GM04504 (cell line): ENCODE data around the gene LYSMD3.
A peak's percentile ranks its signal among the peaks of the same experiment; 100 is the strongest.
"Not testable (repeated sequence)": the region's sequence is repeated elsewhere in the genome, so short reads cannot be mapped to it uniquely, and the experiment has no call there.

Experiments used
- DNase-seq: peaks from one replicate; pipeline ENCODE4 v3.0.0-alpha.2; 2012; ENCODE audit warnings: low read depth

Gene LYSMD3

DNA sequence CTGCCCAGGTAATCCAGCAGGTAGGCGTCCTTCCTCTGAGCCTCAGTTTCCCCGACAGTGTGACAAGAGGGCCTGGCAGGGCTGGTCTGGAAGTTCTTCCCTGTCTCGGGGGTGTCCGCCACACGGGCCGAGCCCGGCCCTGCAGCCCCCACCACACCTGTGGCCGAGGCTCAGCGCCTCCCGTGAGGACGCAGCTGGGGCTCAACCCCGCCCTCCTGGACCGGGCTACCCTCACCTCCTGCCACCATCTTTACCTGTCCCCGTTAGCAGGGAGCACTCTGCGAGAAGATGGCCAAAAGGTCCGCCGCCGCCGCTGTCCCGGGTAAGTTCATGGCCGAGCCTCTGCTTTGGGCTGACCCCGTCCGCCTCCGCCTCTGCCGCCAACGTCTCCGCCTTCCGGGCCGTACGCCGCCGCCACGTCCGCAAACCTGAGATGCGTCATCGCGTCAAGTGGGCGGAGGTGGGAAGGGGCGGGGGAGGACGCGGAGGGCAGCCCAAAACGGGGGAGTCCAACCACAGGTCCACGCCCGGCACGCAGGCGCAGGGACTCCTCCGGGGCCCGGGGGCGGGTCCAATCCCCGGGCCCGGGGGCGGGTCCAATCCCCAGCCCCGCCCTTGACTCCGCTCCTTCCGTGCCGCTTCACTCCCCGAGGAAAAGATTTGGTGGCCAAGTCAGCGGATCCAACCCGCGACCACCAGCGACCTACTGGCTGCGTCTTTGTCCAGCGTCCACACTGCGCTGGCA lies at the start of gene LYSMD3:
Gene LYSMD3 (minus strand): TSS at position 391 of the 745 bp plus-strand sequence. CDS start 4,295 bp downstream, outside the sequence.
- peak; percentile 94 for DNase-seq

DNA sequence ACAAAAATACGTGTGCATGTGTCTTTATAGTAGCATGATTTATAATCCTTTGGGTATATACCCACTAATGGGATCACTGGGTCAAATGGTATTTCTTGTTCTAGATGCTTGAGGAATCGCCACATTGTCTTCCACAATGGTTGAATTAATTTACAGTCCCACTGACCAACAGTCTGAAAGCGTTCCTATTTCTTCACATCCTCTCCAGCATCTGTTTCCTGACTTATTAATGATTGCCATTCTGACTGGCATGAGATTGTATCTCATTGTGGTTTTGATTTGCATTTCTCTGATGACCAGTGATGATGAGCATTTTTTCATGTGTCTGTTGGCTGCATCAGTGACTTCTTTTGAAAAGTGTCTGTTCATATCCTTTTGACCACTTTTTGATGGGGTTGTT lies 47.2 kb upstream of the LYSMD3 start:
- DNase-seq, result not testable (repeated sequence)

DNA sequence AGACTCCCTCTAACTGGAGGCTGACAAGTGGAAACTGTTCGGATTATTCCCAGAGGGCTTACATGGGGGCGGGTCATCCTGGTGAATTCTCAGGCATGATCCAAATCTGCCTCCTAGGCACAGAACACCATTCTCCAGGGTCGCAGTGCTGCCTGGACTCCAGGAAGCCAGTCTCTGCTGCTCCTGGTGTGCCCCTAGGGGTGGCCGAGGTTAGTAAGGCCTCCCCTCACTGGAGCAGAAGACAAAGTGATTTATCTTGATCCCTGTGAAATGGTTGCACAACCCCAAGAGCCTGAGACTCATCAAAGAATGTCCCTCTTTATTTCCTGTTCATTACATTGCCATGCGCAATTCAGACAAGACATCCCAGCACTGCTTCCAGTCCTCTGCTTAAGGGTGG lies 46.3 kb upstream of the LYSMD3 start:
- DNase-seq, result no peak

DNA sequence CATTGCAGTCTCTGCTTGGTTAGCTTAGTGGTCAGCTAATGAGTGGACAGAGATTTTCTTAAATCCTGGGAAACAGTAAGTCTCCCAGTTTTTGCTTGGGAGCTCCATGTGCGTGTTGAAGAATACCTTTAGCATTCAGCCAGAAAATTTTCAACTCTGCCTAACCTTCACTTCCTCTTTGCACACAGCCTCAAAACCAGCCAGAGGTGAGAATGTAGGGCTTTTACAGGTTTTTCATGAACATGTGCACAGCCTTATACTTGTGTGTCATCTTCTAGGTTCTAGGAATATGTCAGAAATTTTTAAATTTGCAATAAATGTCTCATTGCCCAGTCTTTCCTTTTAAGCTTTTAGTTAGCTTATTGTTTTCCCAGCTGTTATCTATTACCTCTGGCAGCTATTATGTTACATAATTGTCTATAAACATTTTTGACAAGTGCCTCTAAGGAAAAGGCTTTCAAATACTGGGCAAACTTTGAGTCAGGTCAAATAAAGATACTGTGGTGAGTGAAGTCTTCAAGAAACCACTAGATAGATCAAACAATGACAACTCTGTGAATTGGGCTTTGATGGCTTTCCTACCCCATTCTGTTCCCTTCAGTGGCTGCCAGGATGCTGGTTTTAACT lies 41.9 kb upstream of the LYSMD3 start:
- no peak for DNase-seq

DNA sequence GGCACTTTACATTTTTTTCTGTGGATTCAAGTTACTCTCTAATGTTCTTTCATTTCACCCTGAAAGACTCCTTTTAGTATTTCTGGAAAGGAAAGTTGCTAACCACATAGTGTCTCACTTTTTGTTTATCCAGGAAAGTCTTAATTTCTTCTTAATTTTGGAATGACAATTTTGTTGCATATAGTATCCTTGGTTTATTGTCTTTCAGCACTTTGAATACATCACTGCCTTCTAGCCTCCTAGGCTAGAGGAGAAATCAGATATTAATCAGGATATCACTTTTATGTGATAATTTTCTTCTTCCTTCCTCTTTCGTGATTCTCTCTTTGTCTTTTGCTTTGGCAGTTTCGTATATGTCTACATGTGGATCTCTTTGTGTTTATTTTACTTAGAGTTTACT lies 40.6 kb upstream of the LYSMD3 start:
- no peak for DNase-seq

DNA sequence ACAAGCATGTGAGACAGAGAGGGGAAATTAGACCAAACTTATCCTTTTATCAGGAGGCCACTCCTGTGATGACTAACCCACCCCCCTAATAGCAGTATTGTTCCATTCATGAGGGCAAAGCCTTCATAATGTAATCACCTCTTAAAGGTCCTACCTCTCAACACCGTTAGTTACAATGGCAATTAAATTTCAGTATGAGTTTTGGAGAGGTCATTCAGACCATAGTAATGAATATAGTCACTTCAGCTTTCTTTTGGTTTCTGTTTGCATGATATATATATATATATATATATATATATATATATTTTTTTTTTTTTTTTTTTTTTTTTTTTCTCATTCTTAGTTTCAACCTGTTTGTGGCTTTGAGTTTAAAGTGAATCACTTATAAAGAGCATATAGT lies 39.7 kb upstream of the LYSMD3 start:
- no peak for DNase-seq

DNA sequence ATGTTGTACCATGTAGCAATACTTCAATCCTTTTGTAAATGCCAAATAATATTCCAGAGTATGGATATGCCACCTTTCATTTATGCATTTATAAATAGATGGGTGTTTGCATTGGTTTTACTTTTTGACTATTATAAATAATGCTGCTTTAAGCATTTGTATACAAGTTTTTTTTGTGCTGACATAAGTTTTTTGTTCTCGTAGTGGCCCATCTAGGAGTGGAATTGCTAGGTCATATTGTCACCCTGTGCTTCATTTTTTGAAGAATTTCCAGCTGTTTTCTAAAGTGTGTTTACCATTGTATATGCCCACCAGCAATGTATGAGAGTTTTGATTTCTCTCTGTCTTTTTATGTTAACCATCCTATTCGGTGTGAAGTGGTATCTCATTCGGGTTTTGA lies 36.1 kb upstream of the LYSMD3 start:
- no peak for DNase-seq

DNA sequence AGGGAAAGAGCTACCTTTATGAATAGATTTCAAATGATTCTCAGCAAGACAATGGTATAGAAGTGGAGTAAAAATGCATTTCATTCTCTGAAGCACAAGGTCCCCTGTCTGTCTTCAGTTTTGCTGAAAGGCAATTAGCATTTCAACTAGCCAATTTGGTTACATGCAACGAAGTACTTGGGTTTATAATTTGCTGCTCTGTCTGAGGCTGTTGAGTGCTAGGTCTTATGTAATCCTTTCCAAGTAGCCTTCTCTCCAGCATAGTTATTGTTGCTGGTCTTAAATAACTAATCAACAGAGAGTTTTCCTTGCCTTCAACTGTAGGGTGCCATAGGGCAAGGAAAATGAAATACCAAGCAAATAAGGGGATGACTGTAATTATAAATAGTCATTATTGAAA lies 33.7 kb upstream of the LYSMD3 start:
- no peak for DNase-seq

DNA sequence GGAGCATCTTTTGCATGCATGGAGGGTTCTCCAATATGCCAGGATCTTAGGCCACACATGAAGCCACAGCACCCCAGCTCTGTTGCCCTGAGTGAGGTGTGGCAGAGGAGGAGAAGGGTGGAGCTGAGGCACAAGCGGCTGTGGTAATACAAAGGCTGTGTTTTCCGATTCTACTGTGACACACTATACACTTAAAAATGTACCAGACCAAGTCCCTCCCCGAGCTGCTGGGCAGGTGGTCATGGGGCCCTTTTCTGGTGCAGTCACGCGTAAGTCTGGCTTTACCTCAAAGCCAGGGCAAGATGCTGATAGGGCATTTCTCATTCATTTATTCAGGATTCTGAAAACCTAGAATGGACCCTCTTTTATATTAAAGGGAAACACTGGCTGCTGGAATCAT lies 33.0 kb upstream of the LYSMD3 start:
- no peak for DNase-seq

DNA sequence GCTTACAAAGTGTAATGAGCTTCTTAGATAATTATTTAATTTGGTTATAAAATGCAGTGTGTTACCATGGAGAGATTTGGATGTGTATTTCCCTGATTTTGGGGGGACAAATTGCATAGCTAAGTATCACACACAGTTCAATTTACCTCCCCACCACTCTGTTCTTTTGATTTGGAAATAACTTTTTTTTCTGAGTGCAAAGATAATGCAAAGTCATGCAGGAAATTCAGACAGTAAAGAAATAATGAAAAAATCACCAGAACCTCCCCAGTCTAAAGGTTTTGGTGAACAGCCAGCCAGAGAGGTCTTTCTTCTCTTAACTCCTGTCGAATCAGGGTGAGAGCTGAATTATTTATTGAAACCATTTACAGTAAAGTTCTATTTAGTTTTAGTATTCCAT lies 32.4 kb upstream of the LYSMD3 start:
- DNase-seq, result no peak

DNA sequence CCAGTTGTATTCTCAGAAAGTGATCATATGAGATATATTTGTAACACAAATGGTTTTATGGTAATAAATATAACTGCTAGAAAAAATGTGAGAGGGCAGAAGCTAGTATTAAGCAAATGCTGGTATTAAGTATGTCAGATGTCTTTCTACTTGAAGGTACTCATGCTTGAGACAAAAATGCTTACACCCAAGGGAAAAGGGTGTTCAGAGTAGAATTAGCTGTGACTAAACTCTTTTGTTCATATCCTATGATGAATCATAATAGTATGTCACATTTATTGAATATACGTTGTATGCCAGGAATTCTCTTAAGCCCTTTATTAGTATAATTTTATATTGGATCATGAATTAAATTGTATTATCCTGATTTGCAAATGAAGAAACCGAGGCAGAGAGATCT lies 31.4 kb upstream of the LYSMD3 start:
- no peak for DNase-seq

DNA sequence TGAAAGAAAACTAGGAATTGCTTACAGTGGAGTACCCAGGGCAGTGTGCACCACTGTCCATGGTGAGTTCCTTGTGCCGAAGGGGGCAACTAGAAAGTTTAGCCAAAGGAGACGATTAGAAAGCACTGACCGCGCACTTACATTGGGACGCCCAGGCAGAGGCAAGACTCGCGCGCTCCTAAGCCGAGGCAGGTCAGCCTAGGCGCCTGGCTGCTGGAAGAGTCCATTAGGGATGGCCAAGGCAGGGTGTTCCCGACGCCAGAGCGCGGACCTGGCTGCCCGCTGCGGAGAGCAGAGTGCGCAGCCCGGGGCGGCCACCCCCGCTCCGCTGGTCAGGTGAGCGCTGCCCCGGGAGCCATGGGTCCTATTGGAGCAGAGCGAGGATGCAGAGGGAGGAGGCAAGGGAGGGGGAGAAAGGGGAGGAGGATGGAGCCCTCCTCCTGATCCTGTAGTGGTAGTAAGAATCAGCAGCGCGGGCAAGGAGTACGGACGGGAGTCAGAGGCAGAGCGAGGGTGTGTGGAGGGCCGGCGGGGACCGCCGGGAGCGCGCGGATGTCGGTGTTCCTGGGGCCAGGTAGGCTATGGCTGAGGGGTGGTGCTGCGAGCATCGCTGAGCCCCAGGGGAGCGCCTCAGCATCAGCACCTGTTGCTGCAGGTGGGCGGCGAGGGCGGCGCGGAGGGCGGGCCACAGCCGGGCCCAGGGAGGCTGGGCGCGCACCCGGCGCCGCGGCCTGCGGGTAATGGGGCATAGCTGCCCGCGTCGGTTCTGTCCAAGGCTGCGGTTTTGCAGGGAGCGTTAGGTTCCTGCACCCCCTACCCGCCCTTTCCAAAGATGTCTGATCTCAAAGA lies 29.2 kb upstream of the LYSMD3 start, which contains the start of gene ADGRV1:
Gene ADGRV1 (plus strand): TSS at position 454 of the 849 bp plus-strand sequence. CDS start 99 bp downstream, at position 553.
- DNase-seq, result peak; percentile 5

DNA sequence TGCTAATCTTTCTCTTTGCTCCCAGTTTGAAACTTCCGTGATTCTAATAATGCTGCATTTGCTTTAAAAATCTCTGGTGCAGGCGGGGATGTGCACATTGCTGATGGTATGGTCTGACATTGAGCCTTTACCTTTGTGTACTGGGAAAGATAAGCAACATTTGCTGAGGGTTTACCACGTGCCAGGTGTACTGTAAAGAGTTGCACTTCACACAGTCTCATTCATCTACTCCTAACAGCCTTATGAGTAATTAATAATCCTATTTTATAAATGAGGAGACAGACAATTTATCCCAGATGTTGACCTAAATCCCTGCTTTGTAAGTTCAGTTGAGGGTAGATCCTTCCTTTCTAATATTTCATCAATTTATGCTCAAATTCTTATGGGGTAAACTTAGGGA lies 28.5 kb upstream of the LYSMD3 start:
- no peak for DNase-seq

DNA sequence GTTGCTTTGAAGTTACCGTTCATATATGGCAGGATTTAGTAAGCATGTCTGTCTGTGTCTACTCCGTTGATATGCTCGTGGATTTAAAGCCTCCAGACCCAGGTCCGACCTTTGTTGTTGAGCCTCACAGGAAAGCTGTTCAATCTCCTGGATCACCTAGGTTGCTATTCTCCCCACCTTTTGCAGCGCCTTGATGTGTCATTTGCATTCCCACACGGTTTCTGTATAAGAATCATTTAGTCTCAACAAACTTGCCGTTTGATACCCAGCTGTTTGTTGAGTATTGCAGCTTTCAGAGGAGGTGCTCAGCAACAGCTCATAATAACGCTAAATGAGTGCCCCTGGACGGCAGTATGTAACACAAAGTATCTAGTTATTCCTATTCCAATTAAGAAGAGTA lies 28.0 kb upstream of the LYSMD3 start:
- DNase-seq, result no peak

DNA sequence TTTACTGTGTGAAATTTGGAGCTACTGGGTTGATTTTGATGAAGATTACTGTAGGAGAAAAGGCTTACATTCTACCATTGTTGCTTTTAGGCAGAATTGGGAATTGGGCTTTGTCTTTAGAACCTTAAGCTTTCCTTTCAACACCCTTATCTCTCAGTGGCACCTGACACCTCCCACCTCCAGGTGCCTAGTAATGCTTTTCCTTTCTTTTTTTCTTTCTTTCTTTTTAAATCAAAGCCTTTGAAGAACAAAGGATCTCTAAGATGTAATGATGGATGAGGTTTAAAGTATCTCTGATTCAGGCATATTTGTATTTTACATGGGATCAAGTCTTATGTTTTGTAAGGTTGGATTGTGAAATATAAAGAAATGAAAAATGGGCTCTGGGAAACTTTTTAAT lies 26.3 kb upstream of the LYSMD3 start:
- no peak for DNase-seq

DNA sequence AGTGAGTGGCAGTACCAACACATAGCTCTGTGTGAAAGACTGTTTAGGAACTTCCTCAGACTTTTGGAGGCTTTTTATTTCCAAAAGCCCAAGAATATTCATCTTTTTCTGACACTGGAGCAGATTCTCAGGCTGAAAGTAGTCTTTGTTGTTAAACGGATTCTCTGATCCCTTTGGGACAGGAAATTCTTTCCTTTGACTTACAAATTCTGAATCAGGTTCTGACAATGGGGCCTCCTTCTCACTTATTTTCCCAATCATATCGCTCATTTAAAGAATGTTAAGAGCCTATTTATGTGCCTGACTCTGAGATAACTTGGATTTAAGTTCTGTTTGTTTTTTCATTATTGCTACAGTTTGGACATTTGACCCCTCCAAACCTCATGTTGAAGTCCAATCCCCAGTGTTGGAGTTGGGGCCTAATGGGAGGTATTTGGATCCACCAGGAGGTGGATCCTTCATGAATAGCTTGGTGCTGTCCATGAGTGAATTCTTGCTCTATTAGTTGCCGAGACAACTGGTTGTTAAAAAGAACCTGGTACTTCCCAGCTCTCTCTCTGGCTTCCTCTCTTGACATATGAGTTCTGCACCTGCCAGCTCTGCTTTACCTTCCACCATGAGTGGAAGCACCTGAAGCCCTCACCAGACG lies 25.1 kb upstream of the LYSMD3 start:
- DNase-seq, result no peak

DNA sequence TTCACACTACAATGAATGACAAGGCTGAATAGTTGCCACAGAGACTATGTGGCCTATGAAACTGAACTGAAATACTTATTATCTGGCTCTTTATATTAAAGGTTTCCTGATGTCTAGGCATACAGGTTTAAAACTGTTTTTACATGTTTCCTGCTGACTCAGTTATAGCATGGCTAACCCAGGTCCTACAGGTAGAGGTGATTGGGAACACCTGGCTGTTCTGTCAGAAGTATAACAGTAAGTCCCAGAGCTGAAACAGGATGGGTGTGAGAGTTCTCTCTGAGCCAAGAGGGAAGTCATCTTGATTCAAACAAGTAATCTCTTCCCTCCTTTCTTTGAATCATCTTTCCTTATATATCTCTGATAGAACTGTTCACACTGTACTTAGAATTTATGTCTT lies 24.3 kb upstream of the LYSMD3 start:
- DNase-seq, result no peak

DNA sequence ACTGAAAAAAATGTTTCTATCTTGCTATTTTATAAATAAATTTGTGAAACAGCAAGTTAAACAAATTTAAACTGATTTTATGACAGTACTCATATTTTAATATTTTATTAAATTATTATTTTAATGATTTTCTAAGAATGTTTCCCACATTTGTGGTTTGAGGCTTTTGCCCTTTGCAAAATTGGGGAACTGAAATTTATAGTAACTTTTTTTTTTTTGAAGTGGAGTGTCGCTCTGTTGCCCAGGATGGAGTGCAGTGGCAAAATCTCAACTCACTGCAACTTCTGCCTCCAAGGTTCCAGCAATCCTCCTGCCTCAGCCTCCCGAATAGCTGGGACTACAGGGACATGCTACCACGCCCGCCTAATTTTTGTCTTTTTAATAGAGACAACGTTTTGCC lies 22.0 kb upstream of the LYSMD3 start:
- no peak for DNase-seq

DNA sequence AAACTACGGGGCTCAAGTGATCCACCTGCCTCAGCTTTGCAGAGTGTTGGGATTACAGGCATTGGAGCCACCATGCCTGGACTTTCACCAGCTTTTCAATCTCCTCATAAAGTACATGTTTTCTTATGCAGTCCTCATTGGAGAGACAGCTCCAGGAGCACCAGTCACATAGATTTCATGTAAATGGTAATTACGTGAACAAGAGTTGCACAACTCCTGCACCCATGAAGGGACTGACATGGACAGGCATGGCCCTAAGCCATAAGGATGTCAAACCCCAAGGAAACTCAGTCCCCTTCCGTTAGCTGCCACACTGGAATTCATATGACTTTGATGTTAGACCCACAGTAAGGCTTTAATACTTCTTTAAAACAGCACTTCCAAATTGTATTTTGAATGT lies 21.6 kb upstream of the LYSMD3 start:
- DNase-seq, result no peak

DNA sequence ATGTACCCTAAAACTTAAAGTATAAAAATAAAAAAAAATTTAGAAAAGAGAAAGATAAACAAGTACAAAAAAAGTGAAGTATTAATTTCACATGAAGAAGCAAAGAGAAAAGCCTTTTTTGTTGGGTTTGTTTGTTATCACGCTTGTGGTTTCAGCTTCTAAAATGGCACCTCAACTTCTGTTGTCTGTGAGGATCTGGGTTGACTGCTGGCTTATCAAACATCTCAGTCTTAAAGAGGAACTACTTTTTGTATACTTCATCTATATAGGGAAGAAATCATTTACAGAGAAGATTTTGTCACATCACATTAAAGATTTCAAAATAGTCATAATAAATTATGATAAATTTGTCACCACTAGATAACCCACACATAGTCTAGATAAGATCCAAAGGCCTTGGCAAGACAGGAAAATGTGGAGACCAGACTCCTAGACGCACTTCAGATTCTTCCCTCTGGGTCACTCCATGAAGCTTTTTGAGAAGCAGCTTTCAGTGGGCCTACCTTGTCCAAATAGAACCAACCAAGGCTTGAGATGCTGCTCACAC lies 20.4 kb upstream of the LYSMD3 start:
- no peak for DNase-seq

DNA sequence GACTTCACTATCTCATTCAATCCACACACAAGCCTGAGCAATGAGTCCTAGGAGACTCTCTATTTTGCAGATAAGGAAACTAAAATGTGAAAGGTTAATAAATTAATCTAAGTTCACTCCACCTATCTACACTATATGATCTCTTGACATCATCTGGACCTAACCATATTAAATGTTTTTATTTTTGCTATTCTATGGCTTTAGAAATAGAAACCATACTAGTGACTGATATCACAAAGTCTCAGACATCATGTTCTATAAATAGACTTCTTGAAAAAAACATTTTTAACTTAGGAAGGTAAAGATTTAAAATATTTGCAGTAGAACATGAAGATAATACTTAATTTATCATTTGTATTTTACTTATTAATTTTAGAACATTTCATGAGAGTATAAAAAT lies 19.8 kb upstream of the LYSMD3 start:
- DNase-seq, result no peak

DNA sequence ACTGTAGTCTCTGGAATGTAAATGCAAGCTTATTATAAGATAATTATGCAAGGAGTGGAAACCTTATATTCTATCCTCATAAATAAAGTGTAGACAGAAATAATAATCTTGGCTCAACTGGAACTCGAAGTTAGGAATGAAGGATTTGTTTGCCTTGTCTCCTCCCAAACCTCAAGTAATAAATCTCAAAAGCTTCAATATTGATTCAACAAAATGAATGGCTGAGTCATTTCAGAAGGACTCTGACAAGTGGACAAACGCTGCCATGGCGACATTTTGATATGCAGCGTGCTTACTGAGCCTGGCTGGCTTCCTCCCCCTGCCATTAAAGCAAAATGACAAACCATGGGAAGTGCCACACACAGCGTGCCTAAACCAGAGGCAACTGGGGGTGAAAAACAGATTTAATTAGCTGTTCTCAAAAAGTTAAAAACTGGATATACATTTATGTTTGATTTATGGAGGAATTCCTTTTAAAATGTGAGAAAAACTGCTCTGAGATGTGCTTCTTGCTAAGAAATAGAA lies 18.7 kb upstream of the LYSMD3 start:
- no peak for DNase-seq
